ENCODE results near the gene DCDC2C. TPM values are rescaled to one million over a fixed set of nuclear protein-coding genes. Genes with fewer than 3 reads are reported as not detected.

Gene DCDC2C
- total RNA-seq, 2 experiments from 2014 or later = not detected

- ChIA-PET CTCF (no interaction called here), POLR2A (no interaction called here)
Measured at GRCh38 chr2:3739313-3739712, 35.9 kb downstream of the DCDC2C start.

- POLR2A ChIA-PET = no interaction called here
- CTCF ChIA-PET = no interaction called here
Measured at GRCh38 chr2:3741396-3741795, 38.0 kb downstream of the DCDC2C start.

GRCh38 chr2:3741867-3742602, 38.7 kb downstream of the DCDC2C start:
- POLR2A ChIA-PET = no interaction called here
- CTCF ChIA-PET = no interaction called here

- CTCF ChIA-PET = no interaction called here
- POLR2A ChIA-PET = no interaction called here
Measured at GRCh38 chr2:3742743-3743508, 39.6 kb downstream of the DCDC2C start.

DNA sequence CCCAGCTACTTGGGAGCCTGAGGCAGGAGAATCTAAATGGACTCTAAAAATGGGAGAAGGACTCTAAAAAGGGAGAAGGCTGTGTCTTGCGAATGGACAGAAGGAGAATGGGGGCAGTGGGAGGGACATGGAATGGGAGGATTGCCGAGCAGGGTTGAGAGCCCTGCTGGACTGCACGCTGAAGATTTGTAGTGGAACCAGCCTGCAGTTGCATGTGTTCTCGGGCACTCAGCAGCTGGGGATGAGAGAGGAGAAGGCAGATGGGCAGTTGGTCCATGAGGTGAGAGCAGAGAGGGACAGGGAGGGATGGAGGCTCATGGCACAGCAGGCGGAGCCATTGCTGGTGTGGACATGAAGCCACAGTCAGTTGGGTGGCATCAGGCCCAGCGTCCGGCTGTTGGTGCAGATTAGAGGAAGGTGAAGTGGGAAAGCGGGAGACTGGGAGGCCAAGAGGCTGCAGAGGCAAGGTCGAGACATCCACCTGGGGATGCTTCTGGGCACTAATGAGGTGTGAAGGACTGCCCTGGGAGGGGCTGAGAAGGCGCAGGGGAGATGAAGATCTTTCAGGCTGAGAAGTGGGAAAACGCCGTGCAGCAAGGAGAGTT, 40.7 kb downstream of the DCDC2C start:
- ChIA-PET POLR2A (no interaction called here), CTCF (no interaction called here)

DNA sequence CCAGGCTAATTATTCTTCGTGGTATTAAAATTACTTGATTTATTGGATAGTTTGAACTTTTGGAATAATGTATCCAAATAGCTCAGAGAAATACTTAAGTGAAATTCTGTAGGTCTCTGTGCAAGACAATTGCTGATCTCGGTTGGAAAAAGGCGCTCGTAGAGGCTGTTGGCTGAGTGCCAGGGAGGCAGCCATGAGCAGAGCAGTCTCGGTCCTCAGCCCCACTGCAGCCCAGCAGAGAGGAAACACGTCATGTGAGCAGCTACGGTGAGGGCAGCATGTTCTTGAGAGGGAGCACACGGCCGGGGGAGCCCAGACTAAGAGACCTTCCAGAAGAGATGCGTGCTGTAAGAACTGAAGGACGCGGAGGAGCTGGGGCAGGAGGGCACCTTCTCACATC, 42.5 kb downstream of the DCDC2C start:
- POLR2A ChIA-PET = no interaction called here
- CTCF ChIA-PET = no interaction called here

DNA sequence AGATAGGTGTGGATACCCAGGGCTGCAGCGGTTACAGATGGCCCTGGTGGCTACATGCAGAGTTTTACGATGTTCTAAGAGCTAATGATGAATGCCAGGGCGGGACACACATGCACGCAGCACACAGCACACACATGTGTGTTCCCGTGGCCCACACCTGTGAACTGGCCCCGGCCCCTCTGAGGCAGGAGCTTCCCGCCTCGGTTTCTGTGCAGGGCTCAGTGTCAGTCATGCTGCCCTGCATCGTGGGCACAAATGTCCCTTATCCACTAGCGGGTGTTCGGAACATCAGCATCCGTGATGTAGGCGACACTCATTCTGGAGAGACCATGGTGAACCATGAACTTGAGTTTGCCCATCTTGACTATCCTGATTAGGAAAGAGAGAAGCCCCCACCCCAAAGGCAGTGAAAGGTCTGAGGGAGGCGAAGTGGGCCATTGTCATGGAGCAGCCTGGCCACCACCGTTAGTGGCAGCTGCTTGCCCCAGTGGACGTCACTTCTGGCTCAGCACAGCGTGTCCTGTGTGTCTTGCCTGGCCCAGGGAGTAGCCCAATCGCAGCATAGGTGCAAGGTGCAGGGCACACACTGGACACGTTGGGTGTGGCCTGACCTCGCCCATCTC, 43.8 kb downstream of the DCDC2C start:
- POLR2A ChIA-PET = no interaction called here
- CTCF ChIA-PET = no interaction called here

GRCh38 chr2:3747826-3748225, 44.5 kb downstream of the DCDC2C start:
- ChIA-PET POLR2A (no interaction called here), CTCF (no interaction called here)

- POLR2A ChIA-PET = no interaction called here
- CTCF ChIA-PET = no interaction called here
Measured at GRCh38 chr2:3749201-3749600, 45.8 kb downstream of the DCDC2C start.

- ChIA-PET POLR2A (no interaction called here), CTCF (no interaction called here)
Measured at GRCh38 chr2:3751251-3751650, 47.9 kb downstream of the DCDC2C start.

DNA sequence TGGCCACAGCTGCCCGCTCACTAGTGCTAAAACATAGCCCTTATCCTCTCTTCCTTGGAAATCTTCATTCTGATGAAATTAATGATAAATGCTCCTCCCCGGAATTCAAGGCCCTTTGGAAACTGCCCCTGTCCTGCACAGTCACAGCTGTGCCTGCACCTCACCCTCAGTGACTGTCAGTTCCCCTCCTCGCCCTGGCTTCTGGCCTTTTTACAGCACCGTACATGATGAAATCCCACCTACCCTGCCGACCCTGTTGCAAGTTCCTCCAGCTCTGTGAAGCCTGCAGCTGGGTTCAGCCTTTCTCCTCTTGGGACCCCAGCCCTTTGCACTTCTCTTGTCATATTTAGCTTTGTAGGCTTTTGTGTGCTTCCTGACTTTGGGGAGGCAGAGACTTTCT, 48.4 kb downstream of the DCDC2C start:
- CTCF ChIA-PET = no interaction called here
- POLR2A ChIA-PET = no interaction called here

DNA sequence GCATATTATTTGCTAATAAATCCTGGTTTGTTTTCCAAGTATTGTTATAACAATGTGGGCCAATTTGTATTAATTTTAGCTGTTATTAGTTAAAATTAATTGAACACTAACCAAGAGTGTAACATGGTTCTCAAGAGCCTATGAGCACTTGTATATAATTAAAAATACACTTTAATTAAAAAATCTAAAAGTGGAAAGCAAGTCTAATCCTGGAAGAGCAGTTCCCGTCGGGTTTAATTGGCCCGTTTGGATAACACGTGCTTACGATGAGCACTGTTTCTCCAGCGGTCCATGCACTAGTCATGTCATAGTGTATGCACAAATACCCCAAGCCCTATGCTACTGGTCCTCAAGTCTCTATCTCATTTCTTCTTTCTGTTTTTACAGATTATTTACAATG, 49.0 kb downstream of the DCDC2C start:
- ChIA-PET POLR2A (no interaction called here), CTCF (no interaction called here)

DNA sequence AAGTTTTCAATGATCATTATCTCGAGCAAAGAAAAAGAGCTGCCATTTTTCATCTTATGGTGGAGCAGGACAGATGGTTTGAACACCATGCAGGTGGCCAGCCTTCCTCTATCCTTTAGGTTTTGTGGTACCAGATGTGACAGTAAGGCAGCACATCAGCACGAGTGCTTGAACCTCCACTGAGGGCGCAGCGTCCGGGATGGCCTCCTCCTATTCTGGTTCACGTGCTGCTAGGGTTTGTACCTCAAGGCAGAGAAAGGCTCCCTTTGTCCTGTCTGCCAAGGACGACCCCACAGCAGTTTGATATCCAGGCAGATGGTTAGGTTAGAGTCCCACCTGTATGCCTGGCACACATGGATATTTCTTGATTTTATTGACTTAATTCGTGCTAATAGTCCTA, 50.2 kb downstream of the DCDC2C start:
- ChIA-PET POLR2A (no interaction called here), CTCF (no interaction called here)

DNA sequence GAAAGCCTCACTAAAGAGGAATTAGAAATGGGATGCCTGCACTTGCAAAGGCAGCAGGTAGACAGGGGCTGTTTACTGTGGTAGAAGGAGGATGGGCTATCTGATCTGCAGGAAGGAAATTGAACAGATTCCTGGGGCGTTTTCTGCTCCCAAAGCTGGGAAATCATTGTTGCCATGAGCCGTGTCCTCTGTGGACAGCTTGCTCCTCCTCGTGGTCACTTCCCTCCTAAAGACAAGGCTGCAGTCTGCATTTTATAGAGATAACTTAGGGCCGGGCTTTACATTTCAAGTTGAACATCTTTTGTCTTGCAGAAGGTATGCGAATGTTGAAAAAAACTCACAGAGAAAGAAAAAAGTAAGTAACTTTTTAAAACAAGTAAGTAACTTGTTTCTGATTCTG, 50.9 kb downstream of the DCDC2C start:
- CTCF ChIA-PET = no interaction called here
- POLR2A ChIA-PET = no interaction called here

DNA sequence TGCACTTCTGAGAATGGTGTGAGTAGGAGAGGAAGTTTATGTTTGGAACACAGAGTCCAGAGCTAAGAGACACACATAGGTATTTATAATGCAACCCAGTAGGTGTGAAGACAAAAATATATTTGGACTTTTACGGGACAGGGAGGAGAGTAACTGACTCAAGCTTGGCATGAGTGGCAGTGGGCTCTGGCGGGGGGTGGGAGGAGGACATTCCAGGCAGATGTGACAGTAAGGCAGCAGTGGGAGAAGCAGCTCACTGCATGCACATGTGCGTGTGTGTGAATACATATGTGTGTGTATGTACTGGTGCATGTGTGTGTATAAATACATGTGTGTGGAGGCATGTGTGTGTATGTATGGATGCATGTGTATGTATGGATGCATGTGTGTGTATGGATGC, 51.4 kb downstream of the DCDC2C start:
- ChIA-PET CTCF (no interaction called here), POLR2A (no interaction called here)

GRCh38 chr2:3755277-3755676, 51.9 kb downstream of the DCDC2C start:
- ChIA-PET POLR2A (no interaction called here), CTCF (no interaction called here)

DNA sequence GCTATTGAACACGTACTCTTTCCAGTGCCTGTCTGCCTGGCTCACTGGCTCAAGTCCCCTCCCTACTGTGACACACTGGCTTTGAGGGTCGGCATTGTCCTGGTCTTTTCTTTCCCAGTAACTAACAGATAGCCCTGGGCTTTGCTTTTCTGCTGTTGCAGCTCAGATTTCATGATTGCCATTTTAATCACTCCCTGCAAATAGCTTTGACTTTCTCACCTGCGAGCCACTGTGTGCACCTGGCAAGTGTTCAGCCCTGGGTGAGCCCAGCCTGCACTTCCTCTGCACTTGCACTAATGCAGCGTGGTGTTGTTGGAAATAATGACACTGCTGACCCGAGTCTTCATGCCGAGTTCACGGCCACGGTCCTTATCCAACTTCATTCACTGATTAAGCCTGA, 52.9 kb downstream of the DCDC2C start:
- CTCF ChIA-PET = no interaction called here
- POLR2A ChIA-PET = no interaction called here

DNA sequence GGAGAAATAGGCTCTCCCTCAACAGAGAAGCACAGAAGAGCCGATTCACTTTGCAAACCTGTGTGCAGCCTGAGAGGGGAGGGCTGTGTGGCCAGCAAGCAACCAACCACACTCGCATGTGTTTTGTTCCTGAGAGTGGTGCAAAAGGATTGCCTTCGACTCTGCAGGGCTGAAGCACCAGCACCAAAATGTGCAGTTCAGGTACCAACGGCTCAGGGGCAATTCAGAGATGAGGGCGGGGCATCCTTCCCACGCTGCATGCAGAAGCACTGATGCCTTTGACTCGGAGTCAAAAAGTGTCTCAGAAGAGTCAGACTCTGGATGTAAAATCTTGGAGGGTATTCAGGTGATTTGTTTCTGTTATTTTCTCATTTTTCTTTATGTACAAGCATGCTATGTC, 55.5 kb downstream of the DCDC2C start:
- POLR2A ChIA-PET = no interaction called here
- CTCF ChIA-PET = no interaction called here

GRCh38 chr2:3759331-3759730, 56.0 kb downstream of the DCDC2C start:
- CTCF ChIA-PET = no interaction called here
- POLR2A ChIA-PET = no interaction called here

GRCh38 chr2:3759761-3760160, 56.4 kb downstream of the DCDC2C start:
- POLR2A ChIA-PET = interaction anchor here (0.6 kb wide), 1 partner anchor 21 kb away, joined by 4 read pairs; no protein-coding TSS in a partner anchor
- CTCF ChIA-PET = no interaction called here

- ChIA-PET POLR2A (no interaction called here), CTCF (no interaction called here)
Measured at GRCh38 chr2:3761272-3761671, 57.9 kb downstream of the DCDC2C start.
